ENCODE measurements around the gene THAP10.

Gene THAP10

DNA sequence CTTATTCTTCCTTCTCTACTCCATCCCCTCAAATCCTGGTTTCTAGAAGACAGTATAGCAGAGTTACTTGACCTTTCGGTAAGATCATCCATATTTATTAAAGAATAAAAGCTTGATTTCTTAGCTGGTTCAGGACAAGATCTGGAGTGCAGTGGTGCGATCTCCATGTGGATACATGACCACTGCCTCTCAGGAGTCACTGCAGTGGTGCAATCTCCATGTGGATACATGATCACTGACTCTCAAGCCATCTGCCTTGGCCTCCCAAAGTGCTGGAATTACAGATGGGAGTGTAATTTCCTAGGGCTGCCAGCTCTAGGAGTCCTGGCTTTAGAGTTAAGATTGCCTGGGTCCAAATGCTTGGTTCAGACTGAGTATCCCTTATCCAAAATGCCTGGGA lies 54.8 kb downstream of the THAP10 start:
- in situ Hi-C loops (cut with MboI; ENCODE audit: low sequenced_read_pairs, unreplicated experiment) = loop anchor here (25.0 kb wide), 1 partner anchor 600 kb away; no protein-coding TSS in a partner anchor

DNA sequence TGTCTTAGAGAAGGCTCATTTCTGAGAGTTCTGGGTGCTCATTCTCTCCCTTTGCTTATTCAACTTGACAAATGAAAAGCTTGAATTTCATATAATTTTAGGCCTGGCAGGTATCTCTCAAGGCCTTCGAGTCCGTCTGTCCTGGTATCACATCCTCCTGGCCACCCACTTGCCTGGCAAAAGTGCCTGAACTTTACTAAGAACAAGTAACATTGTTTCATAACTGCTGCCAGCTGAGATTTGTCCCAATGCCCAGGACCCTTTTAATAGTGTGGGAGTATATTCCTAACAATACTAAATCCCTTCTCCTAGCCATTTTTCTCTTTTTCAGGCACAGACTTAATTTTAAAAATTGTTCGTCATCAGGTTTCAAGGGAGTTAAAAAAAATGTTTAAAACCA lies 56.4 kb downstream of the THAP10 start:
- TF ChIP-seq, protein P1, sequence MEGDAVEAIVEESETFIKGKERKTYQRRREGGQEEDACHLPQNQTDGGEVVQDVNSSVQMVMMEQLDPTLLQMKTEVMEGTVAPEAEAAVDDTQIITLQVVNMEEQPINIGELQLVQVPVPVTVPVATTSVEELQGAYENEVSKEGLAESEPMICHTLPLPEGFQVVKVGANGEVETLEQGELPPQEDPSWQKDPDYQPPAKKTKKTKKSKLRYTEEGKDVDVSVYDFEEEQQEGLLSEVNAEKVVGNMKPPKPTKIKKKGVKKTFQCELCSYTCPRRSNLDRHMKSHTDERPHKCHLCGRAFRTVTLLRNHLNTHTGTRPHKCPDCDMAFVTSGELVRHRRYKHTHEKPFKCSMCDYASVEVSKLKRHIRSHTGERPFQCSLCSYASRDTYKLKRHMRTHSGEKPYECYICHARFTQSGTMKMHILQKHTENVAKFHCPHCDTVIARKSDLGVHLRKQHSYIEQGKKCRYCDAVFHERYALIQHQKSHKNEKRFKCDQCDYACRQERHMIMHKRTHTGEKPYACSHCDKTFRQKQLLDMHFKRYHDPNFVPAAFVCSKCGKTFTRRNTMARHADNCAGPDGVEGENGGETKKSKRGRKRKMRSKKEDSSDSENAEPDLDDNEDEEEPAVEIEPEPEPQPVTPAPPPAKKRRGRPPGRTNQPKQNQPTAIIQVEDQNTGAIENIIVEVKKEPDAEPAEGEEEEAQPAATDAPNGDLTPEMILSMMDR (IDR thresholded peaks at IDR 0.05; ENCODE audit: borderline replicate concordance, control extremely low read depth, extremely low read depth, insufficient read depth, missing control alignments) = no peak
- DNase-seq (ENCODE audit: low spot score) = no peak
- in situ Hi-C loops (cut with MboI; ENCODE audit: low sequenced_read_pairs, unreplicated experiment) = loop anchor here (25.0 kb wide), 1 partner anchor 601 kb away; no protein-coding TSS in a partner anchor

More for the DNA sequence above, 54.8 kb downstream of the THAP10 start:
- DNase-seq (ENCODE audit: low spot score) = no peak
- TF ChIP-seq, protein P1 (IDR thresholded peaks at IDR 0.05; ENCODE audit: borderline replicate concordance, control extremely low read depth, extremely low read depth, insufficient read depth, missing control alignments) = no peak

DNA sequence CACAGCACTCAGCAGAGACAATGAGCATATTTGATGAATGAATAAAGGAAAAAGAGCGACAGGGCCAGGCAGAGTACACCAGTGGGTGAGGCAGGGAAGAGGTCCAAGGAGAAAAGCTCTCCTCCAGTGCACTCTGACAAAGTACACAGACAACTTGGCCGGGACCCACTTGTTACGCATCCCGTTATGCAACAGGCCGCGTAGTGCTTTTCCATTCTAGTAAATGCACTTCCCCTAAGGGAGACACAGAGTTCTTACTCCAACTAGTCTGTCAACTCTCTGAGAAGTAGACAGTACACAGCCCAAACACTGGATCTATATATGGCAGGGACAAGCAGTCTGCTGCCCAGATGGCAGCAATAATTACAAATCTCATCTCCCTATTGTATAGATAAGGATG lies 56.8 kb downstream of the THAP10 start:
- DNase-seq (ENCODE audit: low spot score) = no peak
- TF ChIP-seq, protein P1 (IDR thresholded peaks at IDR 0.05; ENCODE audit: borderline replicate concordance, control extremely low read depth, extremely low read depth, insufficient read depth, missing control alignments) = no peak
- in situ Hi-C loops (cut with MboI; ENCODE audit: low sequenced_read_pairs, unreplicated experiment) = loop anchor here (25.0 kb wide), 1 partner anchor 602 kb away; no protein-coding TSS in a partner anchor

DNA sequence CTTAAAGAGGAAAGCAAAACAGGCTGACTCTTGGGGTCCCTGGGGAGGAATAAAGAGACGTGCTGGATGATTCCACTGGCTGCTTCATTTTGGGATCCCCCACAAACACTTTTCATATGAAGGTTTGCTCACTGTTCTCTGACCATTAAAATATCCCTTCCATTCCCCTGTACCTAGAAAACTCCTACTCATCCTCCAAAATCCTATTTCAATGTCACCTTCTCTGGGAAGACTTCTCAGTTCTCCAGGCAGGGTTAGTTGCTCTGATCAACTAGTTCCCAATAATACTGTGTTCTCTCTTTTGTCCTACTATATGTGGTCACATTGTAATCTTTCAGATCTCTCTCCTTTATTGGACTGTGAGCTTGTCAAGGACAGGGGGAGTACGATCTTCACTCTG lies 57.2 kb downstream of the THAP10 start:
- DNase-seq (ENCODE audit: low spot score) = no peak
- in situ Hi-C loops (cut with MboI; ENCODE audit: low sequenced_read_pairs, unreplicated experiment) = loop anchor here (25.0 kb wide), 1 partner anchor 602 kb away; no protein-coding TSS in a partner anchor
- TF ChIP-seq, protein P1 (IDR thresholded peaks at IDR 0.05; ENCODE audit: borderline replicate concordance, control extremely low read depth, extremely low read depth, insufficient read depth, missing control alignments) = no peak

DNA sequence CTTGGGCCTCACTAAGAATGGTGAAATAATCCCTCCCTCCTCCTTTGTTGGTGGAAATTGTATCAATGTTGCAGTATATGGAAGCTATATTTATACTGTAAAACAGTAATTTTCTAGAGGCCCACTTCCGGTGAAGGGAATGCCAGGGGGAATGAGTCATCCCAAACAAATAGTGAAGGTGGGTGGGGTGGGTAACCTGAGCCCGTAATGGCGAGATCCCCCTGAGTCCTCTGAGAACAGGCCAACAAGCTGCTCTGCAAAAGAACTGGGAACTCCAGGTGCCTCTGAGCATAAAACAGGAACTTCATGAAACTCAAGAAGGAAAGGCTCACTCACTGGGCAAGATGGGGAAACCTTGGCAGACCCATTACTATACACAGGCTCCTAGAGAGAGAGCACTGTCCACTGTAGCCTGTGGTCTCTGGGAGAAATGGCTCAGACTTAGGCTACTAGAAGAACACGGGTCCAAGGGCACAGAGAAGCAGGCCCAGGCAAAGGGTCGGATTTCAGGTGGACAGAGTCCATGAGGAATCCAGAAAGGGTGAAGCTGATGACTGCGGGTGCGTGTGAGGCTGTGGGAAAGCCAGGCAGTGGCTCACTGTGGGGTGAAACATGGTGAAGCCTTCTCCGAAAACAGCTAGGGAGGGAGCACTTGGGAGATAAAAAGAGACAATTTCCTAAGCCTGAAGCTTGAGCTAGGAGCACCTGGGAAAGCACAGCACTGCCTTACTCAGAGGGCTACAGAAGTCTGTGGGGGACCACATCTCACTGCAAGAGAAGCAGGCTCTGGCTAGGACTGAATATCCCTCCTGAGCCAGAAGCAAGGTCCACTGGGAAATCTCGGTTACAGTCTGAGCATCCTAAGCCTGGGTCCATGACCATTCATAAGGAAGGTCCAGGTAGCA lies 58.1 kb downstream of the THAP10 start:
- DNase-seq (ENCODE audit: low spot score) = no peak
- TF ChIP-seq, protein P1 (IDR thresholded peaks at IDR 0.05; ENCODE audit: borderline replicate concordance, control extremely low read depth, extremely low read depth, insufficient read depth, missing control alignments) = no peak
- in situ Hi-C loops (cut with MboI; ENCODE audit: low sequenced_read_pairs, unreplicated experiment) = loop anchor here (25.0 kb wide), 1 partner anchor 603 kb away; no protein-coding TSS in a partner anchor

DNA sequence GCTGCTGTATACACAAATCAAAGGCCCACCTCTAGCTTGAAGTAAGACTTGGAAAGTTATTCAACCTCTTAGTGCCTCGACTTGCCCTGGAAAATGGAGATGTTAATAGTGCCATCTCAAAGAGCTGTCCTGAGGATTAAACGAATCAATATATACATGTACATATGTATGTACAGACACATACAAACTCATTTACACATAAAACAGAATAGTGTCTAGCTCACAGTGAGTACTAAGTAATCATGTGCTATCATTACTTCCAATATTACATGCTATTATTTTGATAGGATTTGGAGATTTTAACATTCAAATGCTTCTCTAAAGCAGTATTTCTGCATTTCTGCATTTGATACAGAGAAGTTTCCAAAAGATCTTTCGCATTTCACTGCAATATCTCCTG lies 58.8 kb downstream of the THAP10 start:
- in situ Hi-C loops (cut with MboI; ENCODE audit: low sequenced_read_pairs, unreplicated experiment) = loop anchor here (25.0 kb wide), 1 partner anchor 604 kb away; no protein-coding TSS in a partner anchor
- DNase-seq (ENCODE audit: low spot score) = no peak
- TF ChIP-seq, protein P1 (IDR thresholded peaks at IDR 0.05; ENCODE audit: borderline replicate concordance, control extremely low read depth, extremely low read depth, insufficient read depth, missing control alignments) = no peak

Data from GM13976 (cell line).